HG02870 (cell line): ENCODE measurements around the gene ZFYVE27.

Experiments used
- ATAC-seq: cut with Tn5 transposase; IDR thresholded peaks from one replicate; pipeline ENCODE4 v1.9.1; 2021; ENCODE audit warnings: mild to moderate bottlenecking, moderate library complexity; ENCODE audit not compliant: unreplicated experiment

Gene ZFYVE27

GRCh38 chr10:97766996-97767924, 30.3 kb downstream of the ZFYVE27 start:
- no peak for ATAC-seq

GRCh38 chr10:97768322-97769315, 31.7 kb downstream of the ZFYVE27 start:
- no peak for ATAC-seq

GRCh38 chr10:97770255-97770654, 33.3 kb downstream of the ZFYVE27 start:
- no peak for ATAC-seq

GRCh38 chr10:97771055-97771891, 34.3 kb downstream of the ZFYVE27 start:
- ATAC-seq: no peak

GRCh38 chr10:97771913-97772823, 35.2 kb downstream of the ZFYVE27 start, which contains the start of gene SFRP5:
TSS of gene SFRP5 (minus strand) at chr10:97771999. CDS start at chr10:97771833, 166 bp downstream.
- ATAC-seq: no peak

GRCh38 chr10:97773096-97773495, 36.2 kb downstream of the ZFYVE27 start:
- no peak for ATAC-seq

- ATAC-seq: no peak
Measured at GRCh38 chr10:97774811-97775294, 37.9 kb downstream of the ZFYVE27 start.

GRCh38 chr10:97777143-97777542, 40.2 kb downstream of the ZFYVE27 start:
- ATAC-seq: no peak

- no peak for ATAC-seq
Measured at GRCh38 chr10:97778452-97779302, 41.7 kb downstream of the ZFYVE27 start.

GRCh38 chr10:97779492-97779891, 42.6 kb downstream of the ZFYVE27 start:
- ATAC-seq: no peak

- ATAC-seq: no peak
Measured at GRCh38 chr10:97779975-97780374, 43.0 kb downstream of the ZFYVE27 start.

GRCh38 chr10:97780841-97781617, 44.1 kb downstream of the ZFYVE27 start:
- no peak for ATAC-seq

- no peak for ATAC-seq
Measured at GRCh38 chr10:97781618-97782331, 44.8 kb downstream of the ZFYVE27 start.

GRCh38 chr10:97782455-97783228, 45.7 kb downstream of the ZFYVE27 start:
- ATAC-seq: no peak

GRCh38 chr10:97784200-97784810, 47.4 kb downstream of the ZFYVE27 start:
- no peak for ATAC-seq

- ATAC-seq: no peak
Measured at GRCh38 chr10:97785231-97785630, 48.3 kb downstream of the ZFYVE27 start.
